Testis (tissue), 3 donors: ENCODE data around the gene SRL. TPM values are rescaled to one million over a fixed set of nuclear protein-coding genes. Genes with fewer than 3 reads are reported as not detected.
"Not testable (repeated sequence)": the region's sequence is repeated elsewhere in the genome, so short reads cannot be mapped to it uniquely, and the experiment has no call there.

ENCODE experiments used
- DNase-seq: peaks from one replicate; pipeline ENCODE4 v3.0.0-alpha.2; 2019
- H3K27ac ChIP-seq, 2 donors: fragments of 200-600 bp; sonication (generic); one replicate each; pipeline ENCODE4 v1.5.1; 2019
- H3K27me3 ChIP-seq: fragments of 200-600 bp; sonication (generic); one replicate; pipeline ENCODE4 v1.5.1; 2019
- H3K36me3 ChIP-seq: fragments of 200-600 bp; sonication (generic); one replicate; pipeline ENCODE4 v1.5.1; 2017; ENCODE audit warnings: low read depth; ENCODE audit errors: missing control alignments
- H3K4me1 ChIP-seq: fragments of 200-600 bp; sonication (generic); one replicate; pipeline ENCODE4 v1.5.1; 2019
- H3K4me3 ChIP-seq, 2 donors: fragments of 200-600 bp; sonication (generic); one replicate each; pipeline ENCODE4 v1.5.1; 2017 to 2019
- H3K9me3 ChIP-seq: fragments of 200-600 bp; sonication (generic); one replicate; pipeline ENCODE4 v1.5.1; 2017
- POLR2A ChIP-seq: fragments of 450-650 bp; IDR thresholded peaks from one replicate; pipeline ENCODE4 v1.6.1; 2017; ENCODE audit warnings: antibody characterized with exemption, mild to moderate bottlenecking, moderate library complexity
- WGBS, 2 donors: methylation state at CpG; one replicate each; pipeline ENCODE4 v1.1.5; 2018; 5-methylcytosine and 5-hydroxymethylcytosine counted together
- intact Hi-C: fragments of 100-400 bp; cut with DNase I; formaldehyde crosslinking; loops from one replicate; pipeline ENCODE4 v1.15.1; 2023; ENCODE audit warnings: low total_unique reads
- polyA plus RNA-seq: library from polyadenylated mRNA; stranded (reverse); fragments of 350-450 nt; fragmentation: Illumina TruSeq; extraction: RNeasy Lipid Tissue Mini Kit (QIAGEN cat#74804); gene quantifications from one replicate; pipeline ENCODE4 v1.2.3, GENCODE V29; 2014; ENCODE audit warnings: low read depth, low replicate concordance; ENCODE audit not compliant: insufficient read depth
- total RNA-seq, 2 donors: library from RNA; depleted of rRNA; stranded (reverse); fragments of >200 nt; gene quantifications; one replicate each; pipeline ENCODE4 v1.2.3, GENCODE V29; 2016
- TF ChIP-seq, protein P1 (sequence below), 3 experiments: fragments of 450-650 bp in 2 of 3; fragments of 200-600 bp in 1 of 3; sonication (generic) in 1 of 3; IDR thresholded peaks; one replicate each; pipeline ENCODE4 v1.5.1; 2016 to 2019; ENCODE audit warnings: antibody characterized with exemption in 3 of 3, mild to moderate bottlenecking in 2 of 3, moderate library complexity in 1 of 3

SRL gene
- total and polyA plus RNA-seq, 3 donors from 2014 or later = 1.5 to 4.7 (median 2.5) TPM

DNA sequence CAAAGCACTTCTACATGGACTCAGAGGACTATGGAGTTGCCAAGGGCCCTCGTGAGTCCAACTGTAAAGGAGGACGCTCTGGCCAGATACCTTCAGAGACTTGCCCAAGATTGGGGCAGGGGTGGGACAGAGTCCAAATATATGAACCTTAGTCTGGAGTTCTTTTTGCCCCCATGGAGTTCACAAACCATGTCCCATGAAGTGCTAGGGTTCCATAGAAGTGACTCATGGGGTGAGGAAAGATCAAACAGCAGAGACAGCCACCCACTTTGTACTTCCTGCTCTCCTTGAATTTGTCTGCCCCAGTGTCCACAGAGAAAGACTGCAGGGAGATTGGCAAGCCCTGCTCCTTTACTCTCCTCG is 29.0 kb downstream of the SRL start:
- Histone ChIP-seq H3K36me3 (no peaks in the 10 kb centered on the region), H3K27ac (peak overlapping the region; percentile 56 to 94), H3K27me3 (no peaks in the 10 kb centered on the region), H3K4me3 (no peak overlapping the region), H3K9me3 (no peaks in the 10 kb centered on the region), H3K4me1 (peaks cover 33% of the 10 kb centered on the region)
- no peak for DNase-seq
- intact Hi-C loops = no loop called here
- TF ChIP-seq POLR2A = no peak
- TF ChIP-seq, protein P1, sequence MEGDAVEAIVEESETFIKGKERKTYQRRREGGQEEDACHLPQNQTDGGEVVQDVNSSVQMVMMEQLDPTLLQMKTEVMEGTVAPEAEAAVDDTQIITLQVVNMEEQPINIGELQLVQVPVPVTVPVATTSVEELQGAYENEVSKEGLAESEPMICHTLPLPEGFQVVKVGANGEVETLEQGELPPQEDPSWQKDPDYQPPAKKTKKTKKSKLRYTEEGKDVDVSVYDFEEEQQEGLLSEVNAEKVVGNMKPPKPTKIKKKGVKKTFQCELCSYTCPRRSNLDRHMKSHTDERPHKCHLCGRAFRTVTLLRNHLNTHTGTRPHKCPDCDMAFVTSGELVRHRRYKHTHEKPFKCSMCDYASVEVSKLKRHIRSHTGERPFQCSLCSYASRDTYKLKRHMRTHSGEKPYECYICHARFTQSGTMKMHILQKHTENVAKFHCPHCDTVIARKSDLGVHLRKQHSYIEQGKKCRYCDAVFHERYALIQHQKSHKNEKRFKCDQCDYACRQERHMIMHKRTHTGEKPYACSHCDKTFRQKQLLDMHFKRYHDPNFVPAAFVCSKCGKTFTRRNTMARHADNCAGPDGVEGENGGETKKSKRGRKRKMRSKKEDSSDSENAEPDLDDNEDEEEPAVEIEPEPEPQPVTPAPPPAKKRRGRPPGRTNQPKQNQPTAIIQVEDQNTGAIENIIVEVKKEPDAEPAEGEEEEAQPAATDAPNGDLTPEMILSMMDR (IDR thresholded peaks at IDR 0.05) = no peak
- WGBS, 2 donors = 63 to 74% methylated on average over 3 of the region's 3 CpGs

DNA sequence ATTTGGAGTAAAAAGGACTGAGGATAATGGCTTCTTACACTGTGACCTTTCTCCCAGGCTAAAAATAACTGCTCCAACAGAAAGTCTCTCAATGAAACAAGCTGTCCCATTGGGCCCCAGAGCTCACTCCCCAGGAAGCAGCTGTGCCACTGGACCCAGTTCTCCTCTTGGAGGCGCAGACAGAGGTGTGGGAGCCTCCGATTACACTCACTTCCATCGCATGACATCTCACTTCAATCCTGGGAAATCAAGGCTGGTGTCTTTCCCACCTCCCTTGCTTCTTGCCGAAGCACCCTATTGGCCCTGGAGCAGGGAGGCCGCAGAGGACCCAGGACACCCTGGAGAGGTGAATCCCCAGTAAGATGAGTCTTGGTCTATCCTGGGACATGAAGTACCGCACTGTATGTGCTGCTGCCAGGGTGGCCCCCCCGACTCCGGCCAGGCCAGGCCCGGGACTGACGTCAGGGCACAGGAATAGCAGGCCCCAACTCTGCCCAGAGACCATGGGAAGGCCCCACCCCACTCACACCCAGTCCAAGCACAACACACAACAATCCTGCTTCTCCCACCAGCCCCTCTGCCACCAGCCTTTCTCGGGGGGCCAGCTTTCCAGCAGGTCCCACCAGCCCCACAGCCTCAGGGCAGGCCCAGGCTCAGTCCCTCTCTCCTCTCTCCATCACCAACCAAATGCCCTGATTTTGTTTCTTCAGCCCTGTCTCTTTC is 29.5 kb downstream of the SRL start:
- intact Hi-C loops = no loop called here
- H3K27ac ChIP-seq = peak overlapping the region; percentile 56 to 94
- H3K4me3 ChIP-seq = no peak overlapping the region
- WGBS, 2 donors = 60 to 91% methylated on average over 7 to 11 of the region's 11 CpGs
- peak; percentile 78 for DNase-seq
- no peak for TF ChIP-seq POLR2A
- TF ChIP-seq, protein P1 (IDR thresholded peaks at IDR 0.05) = no peak
- peaks cover 31% of the 10 kb centered on the region for H3K4me1 ChIP-seq
- H3K9me3 ChIP-seq = no peaks in the 10 kb centered on the region
- H3K36me3 ChIP-seq = no peaks in the 10 kb centered on the region
- no peaks in the 10 kb centered on the region for H3K27me3 ChIP-seq

DNA sequence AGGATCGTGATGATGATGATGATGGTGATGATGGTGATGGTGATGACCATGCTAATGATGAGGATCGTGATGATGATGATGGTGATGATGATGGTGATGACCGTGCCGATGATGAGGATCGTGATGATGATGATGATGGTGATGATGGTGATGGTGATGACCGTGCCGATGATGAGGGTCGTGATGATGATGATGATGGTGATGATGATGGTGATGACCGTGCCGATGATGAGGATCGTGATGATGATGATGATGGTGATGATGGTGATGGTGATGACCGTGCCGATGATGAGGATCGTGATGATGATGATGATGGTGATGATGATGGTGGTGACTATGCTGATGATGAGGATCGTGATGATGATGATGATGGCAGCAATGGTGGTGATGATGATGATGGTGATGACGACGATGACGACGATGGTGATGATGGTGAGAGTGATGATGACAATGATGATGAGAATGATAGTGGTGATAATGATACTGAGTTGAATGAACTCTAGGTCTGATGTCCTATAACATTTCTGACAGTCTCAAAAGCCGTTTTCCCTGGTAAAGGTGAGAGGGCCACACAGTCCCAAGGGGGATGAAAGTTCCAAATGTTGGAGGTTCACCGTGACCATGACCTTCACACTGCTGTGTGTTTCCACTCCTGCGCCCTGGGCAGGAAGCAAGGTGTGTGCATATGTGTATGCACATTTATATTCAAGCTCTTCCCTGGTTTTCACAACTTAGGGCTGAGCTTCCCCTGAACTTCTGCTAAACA is 30.3 kb downstream of the SRL start:
- DNase-seq, H3K9me3 ChIP-seq, intact Hi-C loops, H3K27me3 ChIP-seq, H3K36me3 ChIP-seq, H3K4me3 ChIP-seq: not testable (repeated sequence)
- H3K4me1 ChIP-seq = peaks cover 28% of the 10 kb centered on the region
- WGBS, 2 donors = 92% methylated on average over 22 of the region's 22 CpGs
- H3K27ac ChIP-seq = peak overlapping the region; percentile 56 to 94

DNA sequence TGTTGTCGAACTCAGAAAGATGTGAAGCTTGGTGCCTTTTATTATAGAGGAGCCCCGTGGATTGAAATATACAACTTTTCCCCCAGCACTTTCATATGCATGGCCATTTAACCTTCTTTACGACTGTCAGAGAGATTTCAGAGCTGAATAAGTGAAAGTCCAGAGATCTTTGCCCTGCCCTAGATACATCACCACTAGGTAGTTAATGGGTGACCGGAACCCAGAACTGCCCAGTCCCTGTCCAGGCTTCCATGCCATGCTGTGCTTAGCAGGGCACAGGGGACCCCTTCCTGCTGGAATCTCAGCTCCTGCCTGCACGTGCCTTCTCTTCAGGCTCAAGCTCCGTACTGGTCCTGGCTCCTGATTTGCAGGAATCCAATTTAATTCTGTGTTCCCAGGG is 32.2 kb downstream of the SRL start:
- H3K4me3 ChIP-seq = no peak overlapping the region
- no peak overlapping the region for H3K27ac ChIP-seq
- intact Hi-C loops = loop anchor here (5.0 kb wide), 1 partner anchor 43 kb away; no protein-coding TSS in a partner anchor
- no peaks in the 10 kb centered on the region for H3K36me3 ChIP-seq
- TF ChIP-seq, protein P1 (IDR thresholded peaks at IDR 0.05) = no peak
- no peak for TF ChIP-seq POLR2A
- H3K4me1 ChIP-seq = peaks cover 19% of the 10 kb centered on the region
- no peaks in the 10 kb centered on the region for H3K27me3 ChIP-seq
- WGBS, 2 donors = 58 to 79% methylated on average over 6 of the region's 6 CpGs
- DNase-seq = no peak
- no peaks in the 10 kb centered on the region for H3K9me3 ChIP-seq

DNA sequence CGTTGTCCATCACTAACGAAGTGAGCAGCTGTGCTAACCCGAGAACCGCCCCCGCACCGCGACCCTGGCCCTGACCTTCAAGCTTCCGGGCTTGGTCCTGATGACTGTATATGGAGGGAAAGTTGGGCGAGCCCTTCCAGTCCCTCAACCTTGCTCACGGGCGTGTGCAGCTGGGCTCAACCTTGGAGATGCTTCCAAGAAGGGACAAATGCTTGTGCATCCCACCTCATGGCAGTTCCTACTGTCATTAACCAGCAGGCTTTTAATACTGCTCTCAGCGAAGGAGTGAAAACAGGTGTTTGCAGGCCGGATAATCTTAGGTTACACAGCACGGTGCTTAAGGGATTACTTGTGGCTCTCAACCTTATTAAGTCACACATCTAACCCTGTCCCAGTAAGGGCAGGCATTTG is 33.5 kb downstream of the SRL start:
- TF ChIP-seq POLR2A = no peak
- TF ChIP-seq, protein P1 (IDR thresholded peaks at IDR 0.05) = no peak
- Histone ChIP-seq H3K4me3 (no peak overlapping the region), H3K27ac (no peak overlapping the region), H3K27me3 (no peaks in the 10 kb centered on the region), H3K9me3 (no peaks in the 10 kb centered on the region), H3K36me3 (no peaks in the 10 kb centered on the region), H3K4me1 (peaks cover 19% of the 10 kb centered on the region)
- intact Hi-C loops = loop anchor here (5.0 kb wide), 1 partner anchor 44 kb away; no protein-coding TSS in a partner anchor
- DNase-seq = no peak
- WGBS, 2 donors = 56 to 59% methylated on average over 14 of the region's 14 CpGs
